DND-41 (cell line): ENCODE results near the gene MMRN1.

Experiments used
- EZH2 ChIP-seq: IDR thresholded peaks from 3 replicates; pipeline ENCODE4 v1.6.1; 2012; ENCODE audit warnings: borderline replicate concordance, low read depth, mild to moderate bottlenecking, moderate library complexity, low read length, inconsistent platforms; ENCODE audit not compliant: severe bottlenecking
- TF ChIP-seq, protein P1 (sequence below): IDR thresholded peaks from 2 replicates; pipeline ENCODE4 v1.5.1; 2012; ENCODE audit warnings: borderline replicate concordance, low read length, moderate library complexity, mild to moderate bottlenecking; ENCODE audit not compliant: poor library complexity, severe bottlenecking; ENCODE audit errors: extremely low read depth

DNA sequence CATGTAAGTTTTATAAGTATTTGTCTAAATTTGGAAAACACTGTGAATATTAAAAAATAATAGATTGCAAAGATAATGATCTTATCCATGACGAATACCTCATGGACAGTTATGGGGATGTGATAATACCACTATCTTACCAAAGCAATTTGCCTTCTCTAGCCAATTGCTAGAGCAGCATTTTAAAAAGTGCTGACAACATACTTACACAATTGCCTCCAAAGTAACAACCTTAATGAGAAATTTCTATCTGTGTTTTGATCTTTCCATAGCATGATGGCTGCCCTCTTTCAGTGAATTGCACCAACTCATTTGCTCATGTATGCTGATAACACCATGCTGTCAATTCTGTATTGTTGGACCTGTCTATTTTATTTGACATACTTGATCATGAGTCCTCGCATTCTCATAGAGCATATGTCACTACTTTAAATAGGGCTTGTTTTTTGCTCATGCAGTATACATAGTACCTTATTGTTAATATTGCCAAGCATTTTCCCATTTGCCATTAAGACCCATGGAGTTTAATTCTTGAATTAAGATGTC, 87.2 kb downstream of the MMRN1 start:
- TF ChIP-seq, protein P1, sequence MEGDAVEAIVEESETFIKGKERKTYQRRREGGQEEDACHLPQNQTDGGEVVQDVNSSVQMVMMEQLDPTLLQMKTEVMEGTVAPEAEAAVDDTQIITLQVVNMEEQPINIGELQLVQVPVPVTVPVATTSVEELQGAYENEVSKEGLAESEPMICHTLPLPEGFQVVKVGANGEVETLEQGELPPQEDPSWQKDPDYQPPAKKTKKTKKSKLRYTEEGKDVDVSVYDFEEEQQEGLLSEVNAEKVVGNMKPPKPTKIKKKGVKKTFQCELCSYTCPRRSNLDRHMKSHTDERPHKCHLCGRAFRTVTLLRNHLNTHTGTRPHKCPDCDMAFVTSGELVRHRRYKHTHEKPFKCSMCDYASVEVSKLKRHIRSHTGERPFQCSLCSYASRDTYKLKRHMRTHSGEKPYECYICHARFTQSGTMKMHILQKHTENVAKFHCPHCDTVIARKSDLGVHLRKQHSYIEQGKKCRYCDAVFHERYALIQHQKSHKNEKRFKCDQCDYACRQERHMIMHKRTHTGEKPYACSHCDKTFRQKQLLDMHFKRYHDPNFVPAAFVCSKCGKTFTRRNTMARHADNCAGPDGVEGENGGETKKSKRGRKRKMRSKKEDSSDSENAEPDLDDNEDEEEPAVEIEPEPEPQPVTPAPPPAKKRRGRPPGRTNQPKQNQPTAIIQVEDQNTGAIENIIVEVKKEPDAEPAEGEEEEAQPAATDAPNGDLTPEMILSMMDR: no peak
- no peak for TF ChIP-seq EZH2
